Mesodermal cell (in vitro differentiated cells): ENCODE data around the gene RAPGEF1.

Source experiments
- H3K27ac ChIP-seq: 2 replicates; pipeline ENCODE4 v1.7.0; 2013; ENCODE audit warnings: mild to moderate bottlenecking, low read depth, low read length, moderate library complexity; ENCODE audit not compliant: severe bottlenecking
- H3K36me3 ChIP-seq: 2 replicates; pipeline ENCODE4 v1.7.1; 2013; ENCODE audit warnings: mild to moderate bottlenecking, low read length, moderate library complexity; ENCODE audit not compliant: control insufficient read depth, insufficient read depth
- H3K4me1 ChIP-seq: one replicate; pipeline ENCODE4 v1.7.1; 2013; ENCODE audit warnings: mild to moderate bottlenecking, low read length; ENCODE audit not compliant: insufficient read depth, control insufficient read depth, poor library complexity, severe bottlenecking
- H3K4me3 ChIP-seq: 2 replicates; pipeline ENCODE4 v1.7.0; 2013; ENCODE audit warnings: low read length, control low read depth, mild to moderate bottlenecking; ENCODE audit not compliant: insufficient read depth, poor library complexity, severe bottlenecking; ENCODE audit errors: extremely low read depth
- H3K9me3 ChIP-seq: 2 replicates; pipeline ENCODE4 v1.7.1; 2013; ENCODE audit warnings: mild to moderate bottlenecking, low read length, moderate library complexity; ENCODE audit not compliant: control insufficient read depth
- WGBS, 2 experiments: methylation state at CpG; one replicate each; pipeline ENCODE4 v1.1.5; 2013; ENCODE audit warnings: missing lambda C conversion rate in 2 of 2; ENCODE audit not compliant: insufficient coverage in 2 of 2; 5-methylcytosine and 5-hydroxymethylcytosine counted together

RAPGEF1 gene

DNA sequence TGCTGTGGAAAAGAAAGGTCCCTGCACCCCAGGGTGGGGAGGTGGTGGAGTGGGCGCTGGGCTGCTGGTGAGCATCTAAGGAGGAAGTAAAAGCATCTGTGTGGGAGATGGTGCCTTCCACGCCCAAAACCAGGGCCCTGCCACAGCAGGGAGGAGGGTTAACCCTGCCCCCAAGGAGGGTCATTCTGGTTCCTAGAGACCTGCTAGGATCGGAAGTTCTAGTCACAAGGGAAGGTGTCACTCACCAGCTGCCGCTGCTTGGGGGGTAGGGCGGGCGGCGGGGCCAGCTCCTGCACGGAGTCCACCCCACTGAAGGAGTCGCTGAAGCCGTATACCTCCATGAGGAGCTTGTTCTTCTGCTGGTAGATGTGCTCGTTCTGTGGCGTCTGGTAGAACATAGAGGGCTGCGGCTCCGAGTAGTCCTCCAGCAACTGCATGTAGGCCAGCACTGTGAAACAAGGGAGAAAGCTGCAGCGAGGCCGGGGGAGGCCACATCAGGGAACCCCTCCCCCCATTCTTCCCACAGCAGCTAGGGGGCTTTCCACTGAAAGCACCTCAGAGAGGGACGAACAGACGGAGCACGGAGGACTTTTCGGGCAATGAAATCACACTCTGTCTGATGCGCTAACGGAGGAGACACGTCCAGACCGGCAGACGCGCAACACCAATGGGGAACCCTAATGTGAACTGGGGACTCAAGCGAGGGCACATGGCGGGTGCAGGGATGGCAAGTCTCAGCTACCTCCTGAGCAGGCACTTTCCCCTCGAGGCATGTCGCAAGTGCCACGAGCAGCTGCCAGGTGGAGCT lies 118.1 kb downstream of the RAPGEF1 start:
- no peak overlapping the region for H3K27ac ChIP-seq
- peaks cover 100% of the 10 kb centered on the region for H3K36me3 ChIP-seq
- 94 to 95% methylated on average over 27 to 31 of the region's 31 CpGs for whole genome bisulfite sequencing, 2 experiments

DNA sequence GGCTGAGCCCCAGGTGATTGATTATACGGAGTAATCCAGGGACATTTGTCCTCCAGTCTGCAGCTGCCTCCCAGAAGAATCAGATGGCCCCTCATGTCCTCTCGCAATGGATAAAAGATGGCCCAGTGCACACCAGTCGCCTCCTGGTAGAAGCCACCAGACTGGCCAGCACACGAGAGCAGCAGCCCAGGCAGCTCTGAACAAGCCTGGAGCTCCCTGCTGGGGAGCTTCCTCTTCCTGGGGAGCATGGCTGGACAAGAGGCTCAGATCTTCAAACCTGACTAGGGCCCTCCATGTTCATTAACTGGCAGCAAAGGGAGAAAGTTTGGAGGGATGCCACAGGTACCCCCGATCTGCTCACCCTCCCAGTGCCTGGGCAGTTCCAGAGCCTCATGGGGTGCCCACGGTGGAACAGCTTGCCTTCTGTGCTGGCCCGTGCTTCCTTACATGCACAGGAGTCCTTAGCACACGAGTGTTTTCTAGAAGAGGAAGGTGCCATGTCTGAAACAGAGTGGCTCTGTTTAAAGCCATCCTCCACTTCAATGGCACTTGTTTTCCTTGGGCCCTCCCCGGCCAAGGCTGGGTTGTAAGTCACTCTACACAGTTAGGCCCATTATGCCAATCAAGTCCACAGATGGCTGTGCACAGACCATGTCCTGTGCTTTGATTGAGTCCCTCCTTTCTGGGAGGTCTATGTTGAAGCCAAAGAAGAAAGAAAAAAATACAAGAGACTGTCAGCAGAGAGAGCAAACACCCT lies 118.9 kb downstream of the RAPGEF1 start:
- 94 to 95% methylated on average over 9 of the region's 9 CpGs for WGBS, 2 experiments
- H3K36me3 ChIP-seq: peaks cover 100% of the 10 kb centered on the region

More for the DNA sequence above, 118.1 kb downstream of the RAPGEF1 start:
- Histone ChIP-seq H3K9me3 (no peaks in the 10 kb centered on the region), H3K4me1 (peaks cover 9% of the 10 kb centered on the region), H3K4me3 (no peak overlapping the region)

DNA sequence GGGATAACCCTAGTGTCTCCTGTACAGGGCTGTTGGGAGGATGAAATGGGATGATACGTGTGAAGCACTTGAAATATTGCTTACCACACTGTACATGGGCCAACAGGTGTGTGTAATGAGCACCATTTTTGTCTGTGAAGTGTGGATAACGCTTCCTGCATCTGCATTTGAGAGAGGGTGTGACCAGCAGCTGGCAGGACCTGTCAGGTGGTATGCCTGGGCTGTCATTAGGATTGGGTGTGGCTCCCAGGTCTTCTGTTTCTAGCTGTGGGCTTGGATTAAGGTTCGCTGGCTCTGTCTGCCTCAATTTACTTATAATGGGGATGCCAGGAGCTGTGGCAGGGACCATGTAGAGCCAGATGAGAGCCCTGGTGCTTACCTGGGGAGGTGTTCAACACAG lies 120.2 kb downstream of the RAPGEF1 start:
- Histone ChIP-seq H3K4me1 (no peaks in the 10 kb centered on the region), H3K9me3 (no peaks in the 10 kb centered on the region), H3K4me3 (no peak overlapping the region), H3K36me3 (peaks cover 97% of the 10 kb centered on the region), H3K27ac (no peak overlapping the region)
- WGBS, 2 experiments: 92 to 96% methylated on average over 2 to 3 of the region's 3 CpGs

More for the DNA sequence above, 118.9 kb downstream of the RAPGEF1 start:
- no peak overlapping the region for H3K27ac ChIP-seq
- no peaks in the 10 kb centered on the region for H3K9me3 ChIP-seq
- no peak overlapping the region for H3K4me3 ChIP-seq
- peaks cover 3% of the 10 kb centered on the region for H3K4me1 ChIP-seq

DNA sequence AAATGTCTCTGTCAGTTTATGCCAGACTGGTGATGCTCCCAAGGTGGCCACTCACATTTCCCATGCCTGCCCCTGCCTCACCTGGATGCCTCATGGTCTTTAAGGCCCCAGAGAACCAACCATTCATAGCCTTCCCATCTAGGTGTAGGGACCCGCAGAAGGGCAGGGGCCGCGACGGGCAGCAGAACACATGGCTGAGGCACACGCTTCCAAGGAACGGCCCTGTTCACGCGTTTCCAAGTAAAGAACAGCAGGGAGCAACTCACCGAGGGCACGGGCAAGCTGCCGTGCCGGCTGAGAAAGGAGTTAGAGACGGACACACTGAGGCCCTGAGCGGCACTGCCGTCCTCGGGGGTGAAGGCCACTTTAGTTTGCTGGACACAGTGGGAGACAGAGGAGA lies 121.1 kb downstream of the RAPGEF1 start:
- Histone ChIP-seq H3K9me3 (no peaks in the 10 kb centered on the region), H3K27ac (no peak overlapping the region), H3K36me3 (peaks cover 97% of the 10 kb centered on the region), H3K4me1 (no peaks in the 10 kb centered on the region), H3K4me3 (no peak overlapping the region)
- 97 to 99% methylated on average over 13 to 16 of the region's 16 CpGs for WGBS, 2 experiments

DNA sequence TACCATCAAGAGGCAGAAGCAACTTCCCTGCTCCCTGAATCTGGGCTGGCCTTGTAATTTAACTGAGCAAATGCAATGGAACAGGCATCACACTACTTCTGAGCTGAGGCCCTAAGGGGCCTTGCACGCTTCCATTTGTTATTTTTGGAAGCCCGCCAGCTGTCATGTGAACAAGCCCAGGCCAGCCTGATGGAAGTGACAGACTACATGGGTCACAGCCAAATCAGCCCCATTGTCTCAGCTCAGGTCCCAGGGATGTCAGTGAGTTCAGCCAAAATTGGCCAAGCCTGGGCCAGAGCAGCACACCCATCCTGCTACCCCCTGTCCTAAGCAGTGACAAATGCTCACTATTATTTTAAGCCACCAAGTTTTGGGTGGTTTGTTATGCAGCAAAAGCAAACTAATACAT lies 121.8 kb downstream of the RAPGEF1 start:
- Histone ChIP-seq H3K4me3 (no peak overlapping the region), H3K27ac (no peak overlapping the region), H3K36me3 (peaks cover 97% of the 10 kb centered on the region), H3K4me1 (no peaks in the 10 kb centered on the region), H3K9me3 (no peaks in the 10 kb centered on the region)
- 95 to 96% methylated on average over 2 of the region's 2 CpGs for WGBS, 2 experiments

DNA sequence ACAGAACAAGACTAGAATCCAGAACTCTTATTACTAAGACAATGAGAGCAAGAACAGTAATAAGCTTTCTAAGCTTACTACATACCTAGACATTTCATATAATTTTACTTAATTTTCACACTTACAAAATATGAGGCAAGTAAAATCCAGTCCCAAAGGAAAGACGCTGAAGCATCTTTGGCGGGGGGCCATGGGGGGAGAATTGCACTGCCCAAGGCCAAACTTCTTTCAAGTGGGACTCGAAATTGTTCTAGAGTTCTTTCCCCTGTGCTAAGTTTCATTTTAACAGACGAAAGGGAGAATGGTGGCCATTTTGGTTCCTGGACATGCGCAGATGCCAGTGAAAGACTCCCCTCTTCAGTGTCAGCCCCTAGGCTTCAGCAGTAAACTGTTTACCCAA lies 122.3 kb downstream of the RAPGEF1 start:
- peaks cover 96% of the 10 kb centered on the region for H3K36me3 ChIP-seq
- H3K9me3 ChIP-seq: no peaks in the 10 kb centered on the region
- H3K4me3 ChIP-seq: no peak overlapping the region
- WGBS, 2 experiments: 92 to 100% methylated on average over 5 of the region's 5 CpGs
- H3K27ac ChIP-seq: no peak overlapping the region
- H3K4me1 ChIP-seq: no peaks in the 10 kb centered on the region

DNA sequence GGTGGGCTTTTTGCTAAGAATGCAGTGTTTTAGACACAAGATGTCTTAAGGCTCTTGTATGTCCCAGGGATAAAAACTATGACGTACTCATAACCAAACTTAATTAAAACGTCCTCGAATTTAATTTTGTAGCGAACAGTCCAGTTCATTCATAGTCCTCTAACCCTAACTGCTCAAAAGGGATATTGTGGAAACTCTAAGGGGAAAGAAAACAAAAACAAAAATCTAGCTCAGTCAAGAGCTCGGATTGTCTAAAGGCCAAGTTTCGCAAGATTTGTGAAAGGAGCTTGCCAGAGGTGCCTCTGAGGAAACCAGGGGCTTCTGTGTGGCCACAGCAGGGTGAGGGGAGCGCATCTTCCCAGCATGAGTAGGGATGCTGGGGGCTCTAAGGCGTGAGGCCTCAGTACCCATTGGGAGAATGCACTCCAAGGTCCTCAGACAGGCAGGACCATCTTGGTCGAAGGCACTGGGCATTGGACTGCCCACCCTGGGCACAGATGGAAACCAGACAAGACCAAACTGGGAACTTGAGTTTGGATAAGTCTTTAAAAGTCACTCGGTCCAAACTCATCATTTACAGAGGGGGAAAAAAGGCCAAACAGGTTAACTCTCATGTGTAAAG lies 122.8 kb downstream of the RAPGEF1 start:
- WGBS, 2 experiments: 80 to 87% methylated on average over 5 to 9 of the region's 10 CpGs
- no peaks in the 10 kb centered on the region for H3K4me1 ChIP-seq
- H3K27ac ChIP-seq: no peak overlapping the region
- no peaks in the 10 kb centered on the region for H3K9me3 ChIP-seq
- no peak overlapping the region for H3K4me3 ChIP-seq
- H3K36me3 ChIP-seq: peaks cover 94% of the 10 kb centered on the region

DNA sequence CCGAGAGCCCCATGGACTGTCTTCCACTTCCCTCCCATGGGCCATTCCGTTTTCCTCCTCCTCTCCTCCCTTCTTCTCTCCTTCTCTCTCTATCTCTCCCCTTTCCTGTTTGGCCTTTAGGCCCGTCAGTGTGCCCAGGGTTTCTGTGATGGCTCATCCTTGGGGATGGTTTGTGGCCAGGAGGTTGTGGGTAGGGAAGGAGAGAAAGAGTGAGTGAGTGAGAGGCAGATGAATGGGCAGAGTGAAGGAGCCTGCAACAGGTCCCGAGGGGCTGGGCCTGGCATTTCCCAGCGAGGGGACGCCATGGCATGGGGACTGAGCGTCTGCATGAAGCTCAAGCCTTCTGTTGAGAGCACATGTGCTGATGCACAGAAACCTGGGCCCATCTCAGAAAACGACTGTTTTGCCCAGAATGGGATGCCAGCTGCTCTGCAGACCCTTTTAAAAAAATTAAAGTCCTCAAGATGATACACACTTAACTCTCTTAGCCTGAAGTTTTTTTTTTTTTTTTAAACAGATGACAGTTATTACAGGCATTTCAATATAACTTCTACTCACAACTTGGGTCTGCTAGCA lies 125.4 kb downstream of the RAPGEF1 start:
- Histone ChIP-seq H3K9me3 (no peaks in the 10 kb centered on the region), H3K27ac (no peak overlapping the region), H3K4me1 (peaks cover 17% of the 10 kb centered on the region), H3K4me3 (no peak overlapping the region), H3K36me3 (peaks cover 70% of the 10 kb centered on the region)
- WGBS, 2 experiments: 92 to 100% methylated on average over 7 of the region's 8 CpGs

DNA sequence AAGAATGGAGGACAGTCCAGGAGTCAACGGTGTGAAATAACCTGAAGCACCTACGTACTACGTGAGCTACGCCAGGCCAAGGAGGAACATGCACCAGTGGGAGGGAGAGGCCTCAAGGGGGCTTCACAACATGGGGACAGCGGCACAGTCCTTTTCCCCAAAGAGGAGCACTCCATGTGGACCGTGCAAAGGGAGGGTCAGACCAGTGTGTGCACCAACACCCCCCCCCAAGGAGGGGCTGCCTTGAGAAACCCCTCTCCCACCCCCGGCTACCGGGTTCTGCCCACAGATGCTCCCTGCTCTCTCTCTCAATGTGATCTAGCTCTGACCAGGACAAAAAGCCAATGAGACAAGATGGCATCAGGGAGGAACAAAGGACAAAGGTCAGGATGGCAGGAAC lies 126.0 kb downstream of the RAPGEF1 start:
- H3K4me3 ChIP-seq: no peak overlapping the region
- no peak overlapping the region for H3K27ac ChIP-seq
- H3K4me1 ChIP-seq: peaks cover 22% of the 10 kb centered on the region
- H3K36me3 ChIP-seq: peaks cover 65% of the 10 kb centered on the region
- 99 to 100% methylated on average over 4 to 5 of the region's 8 CpGs for WGBS, 2 experiments
- H3K9me3 ChIP-seq: no peaks in the 10 kb centered on the region

DNA sequence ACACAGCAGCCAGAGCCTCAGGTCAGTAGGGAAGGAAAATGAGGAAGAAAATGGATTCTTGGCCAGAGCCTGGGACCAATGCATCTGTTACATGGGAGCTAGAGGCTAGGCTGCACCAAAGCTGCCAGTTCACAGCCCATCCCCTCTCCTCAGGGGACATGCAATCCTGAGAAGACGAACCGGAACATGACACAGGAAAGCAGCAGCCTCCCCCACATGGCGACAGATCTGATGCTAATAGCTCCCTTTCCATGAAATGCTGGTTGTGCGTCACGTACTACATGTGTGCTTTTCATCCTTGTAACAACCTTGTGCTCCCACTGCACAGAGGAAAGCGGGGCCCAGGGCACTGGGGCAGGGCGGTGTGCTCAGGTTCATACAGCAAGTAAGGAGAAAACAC lies 127.0 kb downstream of the RAPGEF1 start:
- WGBS, 2 experiments: 93 to 95% methylated on average over 5 to 7 of the region's 7 CpGs
- H3K27ac ChIP-seq: no peak overlapping the region
- no peaks in the 10 kb centered on the region for H3K9me3 ChIP-seq
- H3K36me3 ChIP-seq: peaks cover 54% of the 10 kb centered on the region
- no peak overlapping the region for H3K4me3 ChIP-seq
- peaks cover 33% of the 10 kb centered on the region for H3K4me1 ChIP-seq
